Stomach (tissue), 4 donors: ENCODE data around the gene HDGFL3.

Source experiments
- CTCF ChIP-seq, 7 experiments: fragments of 450-650 bp in 4 of 7; fragments of 200-600 bp in 3 of 7; sonication (generic) in 3 of 7; IDR thresholded peaks; one replicate each; pipeline ENCODE4 v1.5.1; 2016 to 2019; ENCODE audit warnings: antibody characterized with exemption in 7 of 7, control low read depth in 2 of 7, mild to moderate bottlenecking in 1 of 7
- EP300 ChIP-seq: sonication (generic); formaldehyde crosslinking; IDR thresholded peaks from one replicate; pipeline ENCODE4 v1.6.1; 2017; ENCODE audit warnings: antibody characterized with exemption
- POLR2AphosphoS5 ChIP-seq, 3 donors: sonication (generic); formaldehyde crosslinking; IDR thresholded peaks; one replicate each; pipeline ENCODE4 v1.6.1; 2016; ENCODE audit warnings: antibody characterized with exemption in 3 of 3

DNA sequence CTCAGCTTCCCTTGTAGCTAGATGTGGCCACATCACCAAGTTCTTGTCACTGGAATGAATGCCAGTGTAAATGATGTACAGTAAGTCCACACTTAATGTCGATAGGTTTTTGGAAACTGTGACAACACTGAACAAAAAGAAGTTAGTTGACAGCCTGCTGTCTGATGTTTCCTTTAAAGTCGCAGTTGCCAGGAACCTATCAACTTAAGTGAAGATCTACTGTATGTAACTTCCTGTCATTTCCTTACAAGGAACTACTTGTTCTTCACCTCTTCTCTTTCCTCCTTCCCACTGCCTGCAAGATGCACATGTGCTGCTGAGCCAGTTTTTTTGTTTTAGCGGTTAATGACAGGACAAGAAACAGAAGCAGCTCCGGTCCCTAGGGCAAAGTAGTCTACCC lies 44.6 kb downstream of the HDGFL3 start:
- TF ChIP-seq CTCF (IDR thresholded peaks at IDR 0.05) = no peak
- TF ChIP-seq EP300 = no peak
- TF ChIP-seq POLR2AphosphoS5 (IDR thresholded peaks at IDR 0.05) = no peak
